Prostate gland (tissue), 2 donors: ENCODE measurements around the gene CRIP2. TPM values are rescaled to one million over a fixed set of nuclear protein-coding genes. Genes with fewer than 3 reads are reported as not detected.

ENCODE experiments used
- DNase-seq: peaks from one replicate; pipeline ENCODE4 v3.0.0-alpha.2; 2019; ENCODE audit warnings: low spot score
- H3K27ac ChIP-seq, 2 donors: fragments of 200-600 bp; sonication (generic); 2 replicates each; pipeline ENCODE4 v1.5.1; 2017 to 2019
- H3K27me3 ChIP-seq: fragments of 200-600 bp; sonication (generic); replicated peaks from 2 replicates; pipeline ENCODE4 v1.5.1; 2019; ENCODE audit not compliant: insufficient read depth
- H3K36me3 ChIP-seq, 2 donors: fragments of 200-600 bp; sonication (generic); 1 replicate in 1 of 2; 2 replicates in 1 of 2; pipeline versions ENCODE4 v1.5.1 to v1.8.1; 2017 to 2019
- H3K4me1 ChIP-seq: fragments of 200-600 bp; sonication (generic); replicated peaks from 2 replicates; pipeline ENCODE4 v1.5.1; 2019
- H3K4me3 ChIP-seq, 2 donors: fragments of 200-600 bp; sonication (generic); 2 replicates each; pipeline ENCODE4 v1.5.1; 2017 to 2019
- H3K9me3 ChIP-seq: fragments of 200-600 bp; sonication (generic); 2 replicates; pipeline ENCODE4 v1.5.1; 2017
- POLR2A ChIP-seq: fragments of 450-650 bp; IDR thresholded peaks from one replicate; pipeline ENCODE4 v1.6.1; 2016; ENCODE audit warnings: antibody characterized with exemption, mild to moderate bottlenecking
- POLR2AphosphoS5 ChIP-seq: sonication (generic); formaldehyde crosslinking; IDR thresholded peaks from one replicate; pipeline ENCODE4 v1.6.1; 2017; ENCODE audit warnings: antibody characterized with exemption
- WGBS: methylation state at CpG from one replicate; pipeline ENCODE4 v1.1.5; 2018; 5-methylcytosine and 5-hydroxymethylcytosine counted together
- intact Hi-C: fragments of 100-400 bp; cut with DNase I; formaldehyde crosslinking; loops from one replicate; pipeline ENCODE4 v1.14.2; 2022
- total RNA-seq, 2 donors: library from RNA; depleted of rRNA; stranded (reverse); fragments of >200 nt; gene quantifications; one replicate each; pipeline ENCODE4 v1.1.0, GENCODE V29; 2016
- TF ChIP-seq, protein P1 (sequence below), 4 experiments: fragments of 200-600 bp in 2 of 4; fragments of 450-650 bp in 2 of 4; sonication (generic) in 2 of 4; IDR thresholded peaks; 1 replicate in 3 of 4; 2 replicates in 1 of 4; pipeline ENCODE4 v1.5.1; 2016 to 2019; ENCODE audit warnings: antibody characterized with exemption in 4 of 4, mild to moderate bottlenecking in 2 of 4, moderate library complexity in 2 of 4

The CRIP2 gene
- total RNA-seq, 2 donors from 2014 or later = 86.7 to 134 TPM

DNA sequence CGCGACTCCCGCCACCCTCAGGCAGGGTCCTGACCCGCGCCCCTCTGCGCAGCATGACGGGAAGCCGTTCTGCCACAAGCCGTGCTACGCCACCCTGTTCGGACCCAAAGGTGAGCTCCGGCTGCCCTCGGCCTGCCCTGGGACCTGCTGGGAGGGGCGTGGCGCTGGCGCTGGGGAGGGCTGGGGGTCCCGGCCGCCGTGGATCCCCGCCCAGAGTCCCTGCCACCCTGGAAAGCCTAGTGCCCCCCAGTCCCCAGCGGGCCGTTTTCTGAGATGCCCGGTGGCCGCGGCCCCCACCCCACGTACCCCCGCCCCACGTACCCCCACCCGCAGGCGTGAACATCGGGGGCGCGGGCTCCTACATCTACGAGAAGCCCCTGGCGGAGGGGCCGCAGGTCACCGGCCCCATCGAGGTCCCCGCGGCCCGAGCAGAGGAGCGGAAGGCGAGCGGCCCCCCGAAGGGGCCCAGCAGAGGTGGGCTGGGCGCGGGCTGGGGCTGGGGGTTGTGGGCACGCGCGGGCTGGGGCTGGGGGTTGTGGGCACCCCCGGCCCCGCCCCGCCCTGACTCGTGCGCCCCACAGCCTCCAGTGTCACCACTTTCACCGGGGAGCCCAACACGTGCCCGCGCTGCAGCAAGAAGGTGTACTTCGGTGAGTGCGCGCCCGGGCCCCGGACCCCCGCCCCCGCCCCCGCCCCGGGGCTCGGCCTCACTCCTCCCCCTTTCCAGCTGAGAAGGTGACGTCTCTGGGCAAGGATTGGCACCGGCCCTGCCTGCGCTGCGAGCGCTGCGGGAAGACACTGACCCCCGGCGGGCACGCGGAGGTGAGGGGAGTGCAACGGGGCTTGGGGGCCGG is 4.0 kb downstream of the CRIP2 start:
- H3K4me1 ChIP-seq = peaks cover 40% of the 10 kb centered on the region
- no peak overlapping the region for H3K4me3 ChIP-seq
- TF ChIP-seq, protein P1, sequence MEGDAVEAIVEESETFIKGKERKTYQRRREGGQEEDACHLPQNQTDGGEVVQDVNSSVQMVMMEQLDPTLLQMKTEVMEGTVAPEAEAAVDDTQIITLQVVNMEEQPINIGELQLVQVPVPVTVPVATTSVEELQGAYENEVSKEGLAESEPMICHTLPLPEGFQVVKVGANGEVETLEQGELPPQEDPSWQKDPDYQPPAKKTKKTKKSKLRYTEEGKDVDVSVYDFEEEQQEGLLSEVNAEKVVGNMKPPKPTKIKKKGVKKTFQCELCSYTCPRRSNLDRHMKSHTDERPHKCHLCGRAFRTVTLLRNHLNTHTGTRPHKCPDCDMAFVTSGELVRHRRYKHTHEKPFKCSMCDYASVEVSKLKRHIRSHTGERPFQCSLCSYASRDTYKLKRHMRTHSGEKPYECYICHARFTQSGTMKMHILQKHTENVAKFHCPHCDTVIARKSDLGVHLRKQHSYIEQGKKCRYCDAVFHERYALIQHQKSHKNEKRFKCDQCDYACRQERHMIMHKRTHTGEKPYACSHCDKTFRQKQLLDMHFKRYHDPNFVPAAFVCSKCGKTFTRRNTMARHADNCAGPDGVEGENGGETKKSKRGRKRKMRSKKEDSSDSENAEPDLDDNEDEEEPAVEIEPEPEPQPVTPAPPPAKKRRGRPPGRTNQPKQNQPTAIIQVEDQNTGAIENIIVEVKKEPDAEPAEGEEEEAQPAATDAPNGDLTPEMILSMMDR (IDR thresholded peaks at IDR 0.05) = no peak
- TF ChIP-seq POLR2AphosphoS5 (no peak), POLR2A (no peak)
- intact Hi-C loops = no loop called here
- DNase-seq = no peak
- no peaks in the 10 kb centered on the region for H3K36me3 ChIP-seq
- no peaks in the 10 kb centered on the region for H3K27me3 ChIP-seq
- 63% methylated on average over 24 of the region's 81 CpGs for WGBS
- no peak overlapping the region for H3K27ac ChIP-seq
- no peaks in the 10 kb centered on the region for H3K9me3 ChIP-seq

DNA sequence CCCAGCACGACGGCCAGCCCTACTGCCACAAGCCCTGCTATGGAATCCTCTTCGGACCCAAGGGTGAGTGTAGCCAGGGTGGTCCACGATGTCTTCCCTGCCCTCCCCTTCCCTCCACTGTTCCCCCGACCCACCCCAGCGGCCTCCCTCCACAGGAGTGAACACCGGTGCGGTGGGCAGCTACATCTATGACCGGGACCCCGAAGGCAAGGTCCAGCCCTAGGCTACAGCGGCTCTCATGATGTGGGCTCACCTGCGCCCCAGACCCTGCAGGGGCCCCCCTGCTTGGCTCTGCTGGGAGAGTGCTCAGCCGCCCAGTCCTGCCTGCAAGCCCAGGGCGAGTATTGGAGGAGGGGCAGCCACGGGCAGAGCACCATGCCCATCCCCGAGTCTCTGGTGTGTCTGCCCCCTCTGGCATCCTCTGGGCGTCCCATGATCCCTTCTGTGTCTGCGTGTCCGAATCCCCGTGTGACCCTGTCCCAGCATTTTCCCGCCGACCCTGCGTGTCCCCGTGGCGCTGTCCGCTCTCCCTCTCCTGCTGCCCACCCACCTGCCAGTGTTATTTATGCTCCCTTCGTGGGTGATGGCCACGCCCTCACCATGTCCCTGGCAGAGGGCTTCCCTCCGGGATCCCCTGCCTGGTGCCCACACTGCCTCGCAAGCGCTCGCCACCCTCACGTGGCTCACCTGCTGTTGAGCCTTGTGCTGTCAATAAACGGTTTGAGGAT is 5.0 kb downstream of the CRIP2 start:
- Histone ChIP-seq H3K27me3 (no peaks in the 10 kb centered on the region), H3K4me3 (no peak overlapping the region), H3K36me3 (no peaks in the 10 kb centered on the region), H3K4me1 (peaks cover 39% of the 10 kb centered on the region), H3K9me3 (no peaks in the 10 kb centered on the region), H3K27ac (no peak overlapping the region)
- WGBS = 77% methylated on average over 34 of the region's 34 CpGs
- intact Hi-C loops = loop anchor here (5.0 kb wide), 1 partner anchor 162 kb away; no protein-coding TSS in a partner anchor
- TF ChIP-seq, protein P1 (IDR thresholded peaks at IDR 0.05) = no peak
- no peak for TF ChIP-seq POLR2A
- no peak for TF ChIP-seq POLR2AphosphoS5
- no peak for DNase-seq

DNA sequence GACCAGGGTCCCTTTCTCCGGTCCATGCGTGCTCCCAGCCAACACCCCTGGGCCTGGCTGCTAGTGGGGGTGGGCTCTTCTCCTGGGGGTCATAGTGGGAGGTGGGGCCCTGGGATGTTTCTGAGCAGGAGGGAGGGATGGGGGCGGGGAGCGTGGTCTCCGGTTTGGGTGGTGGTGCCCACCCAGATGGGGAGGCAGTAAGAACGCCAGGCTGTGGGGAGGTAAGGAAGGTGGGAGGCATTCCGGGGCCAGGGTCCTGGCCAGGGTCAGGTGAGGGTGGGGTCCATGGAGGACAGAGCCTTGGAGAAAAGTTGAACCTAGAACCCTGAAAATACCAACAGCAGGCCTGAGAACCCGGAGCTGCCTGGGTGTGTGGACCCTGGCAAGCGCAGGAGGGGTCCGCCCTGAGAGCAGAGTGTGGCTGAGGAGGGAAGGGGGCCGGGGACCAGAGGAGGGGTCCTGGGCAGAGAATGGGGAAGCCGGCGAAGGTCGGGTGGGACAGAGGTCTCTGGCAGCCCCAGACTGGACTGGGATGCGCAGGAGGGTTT is 5.7 kb downstream of the CRIP2 start:
- Histone ChIP-seq H3K36me3 (no peaks in the 10 kb centered on the region), H3K27ac (peak overlapping the region; percentile 78 to 81), H3K27me3 (no peaks in the 10 kb centered on the region), H3K4me1 (peaks cover 39% of the 10 kb centered on the region), H3K4me3 (no peak overlapping the region), H3K9me3 (no peaks in the 10 kb centered on the region)
- WGBS = 72% methylated on average over 15 of the region's 15 CpGs
- DNase-seq = no peak
- TF ChIP-seq POLR2AphosphoS5 = no peak
- TF ChIP-seq, protein P1 (IDR thresholded peaks at IDR 0.05) = no peak
- no peak for TF ChIP-seq POLR2A
- intact Hi-C loops = loop anchor here (5.0 kb wide), 1 partner anchor 163 kb away; no protein-coding TSS in a partner anchor

DNA sequence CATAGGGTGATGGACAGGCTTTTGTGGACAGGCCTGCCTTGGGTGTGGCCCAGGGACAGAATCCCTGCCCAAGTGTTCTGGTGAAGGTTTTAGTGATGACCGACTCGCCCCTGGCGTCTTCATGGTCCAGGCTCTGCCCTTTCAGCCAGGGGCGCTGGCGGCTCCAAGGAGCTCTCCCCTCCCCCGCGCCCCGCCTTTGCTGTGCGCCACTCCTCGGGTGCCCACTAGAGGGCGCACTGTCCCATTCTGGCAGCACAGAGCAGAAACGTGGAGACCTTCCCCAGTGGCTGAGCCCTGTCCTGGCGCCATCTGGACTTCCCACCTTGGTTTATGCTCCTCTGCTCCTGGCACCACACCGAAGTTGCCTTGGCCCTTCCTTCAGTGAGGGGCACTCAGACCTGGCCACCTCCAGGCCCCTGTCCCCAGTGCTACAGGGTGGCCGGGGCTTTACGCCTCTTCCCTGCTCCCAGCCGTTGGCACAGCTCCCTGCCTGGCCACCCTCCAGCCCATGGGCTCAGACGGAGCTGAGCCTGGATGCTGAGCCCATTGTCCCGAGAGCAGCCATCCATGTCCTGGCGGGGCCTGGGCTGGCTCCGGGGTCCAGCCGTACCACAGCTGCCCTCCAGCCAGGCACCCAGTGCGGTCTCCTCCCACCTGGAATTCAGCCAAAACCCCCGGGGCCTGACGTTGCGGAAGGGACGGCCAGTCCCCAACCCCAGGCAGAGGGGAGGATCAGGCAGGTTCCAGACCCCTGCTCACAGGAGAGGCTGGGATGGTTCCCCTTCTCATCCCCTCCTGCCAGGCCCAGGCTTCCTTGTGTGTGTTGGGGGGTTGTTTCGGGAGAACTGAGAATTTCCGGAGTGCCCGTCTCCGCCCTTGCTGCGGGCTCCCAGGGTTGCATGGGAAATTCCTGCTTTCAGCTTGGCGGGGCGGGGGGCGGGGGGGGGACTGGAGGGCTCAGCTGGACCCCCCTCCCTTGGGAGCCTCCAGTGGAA is 6.5 kb downstream of the CRIP2 start:
- intact Hi-C loops = loop anchor here (5.0 kb wide), 1 partner anchor 164 kb away; no protein-coding TSS in a partner anchor
- Histone ChIP-seq H3K4me1 (peaks cover 35% of the 10 kb centered on the region), H3K36me3 (no peaks in the 10 kb centered on the region), H3K9me3 (no peaks in the 10 kb centered on the region), H3K27me3 (no peaks in the 10 kb centered on the region), H3K27ac (peak overlapping the region; percentile 78 to 81), H3K4me3 (peak overlapping the region; percentile 13 to 18)
- TF ChIP-seq POLR2AphosphoS5 (peak; percentile 80), POLR2A (peak; percentile 42)
- TF ChIP-seq, protein P1 (IDR thresholded peaks at IDR 0.05) = peak; percentile 98 to 99 (median 98)
- peak; percentile 86 for DNase-seq
- 2% methylated on average over 34 of the region's 35 CpGs for WGBS
